Measurements from ENCODE around the gene SIM2.

DNA sequence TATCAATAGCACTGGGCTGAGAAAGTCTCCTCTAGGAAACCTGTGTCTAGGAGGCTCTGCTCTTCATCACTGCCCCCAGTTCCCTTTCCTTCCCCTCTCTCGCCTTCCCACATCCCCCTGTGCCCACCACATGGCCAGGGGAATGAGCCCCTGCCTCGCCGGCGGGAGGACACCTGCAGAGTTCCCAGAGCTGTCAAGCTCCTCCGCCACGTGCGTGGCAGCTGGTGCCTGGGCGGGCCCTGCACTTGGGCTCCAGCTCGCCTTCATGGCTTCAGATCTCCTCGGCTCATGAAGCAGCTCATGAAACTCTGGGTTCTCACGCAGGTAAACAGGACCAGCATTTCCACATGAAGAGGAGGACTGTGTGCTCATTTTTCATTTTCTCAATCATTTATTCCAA lies 62.8 kb downstream of the SIM2 start:
- TF ChIP-seq FOXA1 (IDR thresholded peaks at IDR 0.05), result no peak
- TF ChIP-seq FOXM1 (IDR thresholded peaks at IDR 0.05; ENCODE audit: borderline replicate concordance), result no peak
- no peak for TF ChIP-seq BHLHE40 (IDR thresholded peaks at IDR 0.05; ENCODE audit: borderline replicate concordance)
- no peak for TF ChIP-seq NFRKB (IDR thresholded peaks at IDR 0.05)
- TF ChIP-seq CTBP1 (IDR thresholded peaks at IDR 0.05; ENCODE audit: borderline replicate concordance), result no peak
- TF ChIP-seq, protein P1, sequence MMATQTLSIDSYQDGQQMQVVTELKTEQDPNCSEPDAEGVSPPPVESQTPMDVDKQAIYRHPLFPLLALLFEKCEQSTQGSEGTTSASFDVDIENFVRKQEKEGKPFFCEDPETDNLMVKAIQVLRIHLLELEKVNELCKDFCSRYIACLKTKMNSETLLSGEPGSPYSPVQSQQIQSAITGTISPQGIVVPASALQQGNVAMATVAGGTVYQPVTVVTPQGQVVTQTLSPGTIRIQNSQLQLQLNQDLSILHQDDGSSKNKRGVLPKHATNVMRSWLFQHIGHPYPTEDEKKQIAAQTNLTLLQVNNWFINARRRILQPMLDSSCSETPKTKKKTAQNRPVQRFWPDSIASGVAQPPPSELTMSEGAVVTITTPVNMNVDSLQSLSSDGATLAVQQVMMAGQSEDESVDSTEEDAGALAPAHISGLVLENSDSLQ (IDR thresholded peaks at IDR 0.05), result no peak
- no peak for TF ChIP-seq FOXK2 (IDR thresholded peaks at IDR 0.05)
- no peak for TF ChIP-seq ELF4 (IDR thresholded peaks at IDR 0.05)

Measured in HEK293T (cell line).